Superior temporal gyrus (tissue), 1 donor: ENCODE results near the gene C9.
"Not testable (repeated sequence)": the region's sequence is repeated elsewhere in the genome, so short reads cannot be mapped to it uniquely, and the experiment has no call there.

Experiments used
- DNase-seq: peaks from one replicate; pipeline ENCODE4 v3.0.0-alpha.2; 2016; ENCODE audit errors: extremely low spot score

The C9 gene

DNA sequence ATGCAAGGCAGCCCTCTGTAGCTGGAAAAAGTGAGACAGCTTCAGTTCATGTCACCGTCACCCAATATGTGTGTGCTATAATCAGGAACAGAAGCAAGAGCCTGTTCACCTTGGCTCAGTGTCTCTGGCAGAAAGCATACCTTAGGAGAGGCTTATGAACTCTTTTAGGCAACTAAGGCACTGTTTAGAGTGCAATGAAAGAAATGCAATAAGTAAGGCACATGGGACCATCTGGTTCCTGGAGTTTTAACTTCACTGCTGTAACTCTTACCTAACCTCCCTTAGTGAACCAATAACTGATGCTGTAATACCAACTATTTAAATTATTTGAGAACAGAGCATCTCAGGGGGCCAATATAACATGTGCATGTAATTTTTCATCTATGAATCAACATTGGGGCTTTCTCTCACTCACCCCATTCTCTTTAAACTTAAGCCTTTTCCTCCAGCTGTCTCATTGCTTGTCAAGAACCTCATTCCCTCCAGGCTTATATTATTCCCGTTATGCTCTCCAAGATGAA, 32.4 kb downstream of the C9 start:
- no peak for DNase-seq

DNA sequence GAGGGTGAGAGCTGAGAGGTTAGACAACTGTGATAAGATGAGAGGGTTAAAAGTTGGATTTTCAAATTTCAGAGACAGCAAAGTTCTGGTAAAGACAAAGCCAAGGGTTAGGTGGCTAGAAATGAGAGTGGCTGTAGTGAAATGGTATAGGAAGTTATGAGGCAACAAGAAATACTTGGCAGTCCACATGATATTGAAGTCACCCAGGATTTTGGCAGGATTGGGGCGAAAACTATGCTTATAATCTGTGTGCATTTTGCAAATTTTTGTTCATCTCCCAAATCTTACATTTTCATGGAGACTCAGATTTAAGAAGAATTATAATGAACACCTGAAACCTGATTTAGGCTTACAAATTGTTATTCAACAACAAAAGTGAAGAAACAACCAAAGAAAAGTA, 35.6 kb downstream of the C9 start:
- no peak for DNase-seq

DNA sequence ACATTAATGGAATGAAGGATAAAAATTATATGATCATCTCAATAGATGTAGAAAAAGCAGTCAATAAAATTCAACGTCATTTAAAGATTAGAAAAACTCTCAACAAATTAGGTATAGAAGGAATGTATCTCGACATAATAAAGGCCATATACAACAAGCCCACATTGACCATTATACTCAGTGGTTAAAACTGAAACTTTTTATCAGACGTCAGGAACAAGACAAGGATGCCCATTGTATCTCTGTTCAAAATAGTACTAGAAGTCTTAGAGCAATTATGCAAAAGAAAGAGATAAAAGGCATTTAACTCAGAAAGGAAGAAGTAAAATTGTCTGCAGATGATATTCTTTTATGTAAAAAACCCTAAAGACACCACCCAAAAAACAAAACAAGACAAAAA, 40.8 kb downstream of the C9 start:
- no peak for DNase-seq

- no peak for DNase-seq
These were observed 44.9 kb downstream of the C9 start for GRCh38 chr5:39319395-39319794.

GRCh38 chr5:39316464-39316863, 47.8 kb downstream of the C9 start:
- DNase-seq = not testable (repeated sequence)

GRCh38 chr5:39315995-39316394, 48.3 kb downstream of the C9 start:
- DNase-seq = no peak

DNA sequence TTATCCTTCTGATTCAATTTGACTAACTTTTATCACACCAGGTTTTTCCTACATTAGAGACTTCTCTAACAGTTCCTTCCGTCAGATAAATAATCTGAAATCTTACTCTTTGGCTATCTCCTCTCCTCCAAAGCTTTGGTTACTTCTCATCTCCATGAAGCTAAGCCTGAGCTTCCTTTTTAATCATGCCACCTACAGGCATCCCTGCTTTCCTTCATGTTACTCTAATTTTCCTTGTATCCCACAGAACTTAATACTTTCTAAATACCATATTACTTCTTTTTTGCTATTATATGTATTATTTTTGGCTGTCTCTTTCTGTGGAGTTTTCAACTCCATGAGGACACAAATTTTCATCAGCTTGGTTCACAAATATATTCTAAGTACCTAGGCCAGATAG, 49.7 kb downstream of the C9 start:
- no peak for DNase-seq

DNA sequence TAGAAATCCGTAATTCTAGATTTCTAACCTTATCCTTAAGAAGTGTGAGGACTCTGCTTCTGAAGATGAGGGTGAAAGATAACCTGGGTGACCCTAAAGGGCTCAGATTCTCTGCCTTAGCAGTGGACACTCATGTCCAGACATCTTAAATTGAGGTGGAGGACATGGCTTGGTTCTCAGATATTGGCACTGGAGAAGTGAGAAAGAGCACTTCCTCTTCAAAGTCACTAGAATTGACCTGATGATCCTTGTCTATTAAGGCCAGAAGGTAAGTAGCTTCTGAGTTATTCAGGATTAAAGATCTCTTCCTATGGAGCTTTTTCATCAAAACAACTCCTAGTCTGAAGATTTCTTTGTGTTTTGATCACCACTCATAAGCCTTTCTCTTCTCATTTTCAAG, 54.8 kb downstream of the C9 start:
- DNase-seq = no peak

GRCh38 chr5:39302472-39302871, 61.8 kb downstream of the C9 start:
- no peak for DNase-seq

DNA sequence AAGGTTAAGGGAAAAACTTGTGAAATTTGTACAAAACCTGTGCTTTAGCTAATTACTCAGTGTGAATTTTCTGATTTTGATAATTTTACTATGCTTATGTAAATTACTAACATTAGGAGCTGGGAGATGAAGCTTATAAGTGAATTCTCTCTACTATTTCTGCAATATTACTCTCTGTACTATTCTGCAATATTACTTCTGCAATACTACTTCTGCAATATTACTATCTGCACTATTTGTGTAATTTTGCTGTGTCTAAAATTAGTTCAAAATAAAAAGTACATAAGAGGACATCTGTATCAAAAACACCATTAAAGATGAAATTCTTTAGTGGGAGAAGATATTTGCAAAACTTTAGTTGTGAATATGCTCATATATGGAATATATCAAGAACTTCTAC, 62.9 kb downstream of the C9 start:
- DNase-seq = no peak

GRCh38 chr5:39299962-39300361, 64.3 kb downstream of the C9 start:
- no peak for DNase-seq

DNA sequence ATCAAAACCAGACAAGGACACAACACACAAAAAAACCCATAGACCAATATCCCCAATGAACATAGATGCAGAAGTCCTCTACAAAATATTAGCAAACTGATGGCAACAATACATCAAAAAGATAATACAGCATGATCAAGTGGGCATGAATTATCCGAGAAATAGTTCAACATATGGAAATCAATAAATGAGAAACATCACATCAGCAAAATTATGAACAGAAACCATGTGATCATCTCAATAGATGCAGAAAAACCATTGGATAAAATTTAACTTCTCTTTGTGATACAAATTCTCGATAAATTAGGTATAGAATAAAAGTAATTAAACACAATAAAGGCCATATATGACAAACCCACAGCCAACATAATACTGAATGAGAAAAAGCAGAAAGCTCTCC, 69.6 kb downstream of the C9 start:
- DNase-seq = no peak

GRCh38 chr5:39284552-39284951, 79.7 kb downstream of the C9 start:
- no peak for DNase-seq

- peak; percentile 82 for DNase-seq
These were observed 81.0 kb downstream of the C9 start for GRCh38 chr5:39283231-39283818.

- no peak for DNase-seq
These were observed 81.7 kb downstream of the C9 start for GRCh38 chr5:39282561-39282960.

DNA sequence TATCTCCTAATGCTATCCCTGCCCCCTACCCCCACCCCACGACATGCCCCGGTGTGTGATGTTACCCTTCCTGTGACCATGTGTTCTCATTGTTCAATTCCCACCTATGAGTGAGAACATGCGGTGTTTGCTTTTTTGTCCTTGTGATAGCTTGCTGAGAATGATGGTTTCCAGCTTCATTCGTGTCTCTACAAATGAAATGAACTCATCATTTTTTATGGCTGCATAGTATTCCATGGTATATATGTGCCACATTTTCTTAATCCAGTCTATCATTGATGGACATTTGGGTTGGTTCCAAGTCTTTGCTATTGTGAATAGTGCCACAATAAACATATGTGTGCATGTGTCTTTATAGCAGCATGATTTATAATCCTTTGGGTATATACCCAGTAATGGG, 88.4 kb downstream of the C9 start:
- DNase-seq = not testable (repeated sequence)

GRCh38 chr5:39274398-39275085, 89.8 kb downstream of the C9 start:
- DNase-seq = no peak

DNA sequence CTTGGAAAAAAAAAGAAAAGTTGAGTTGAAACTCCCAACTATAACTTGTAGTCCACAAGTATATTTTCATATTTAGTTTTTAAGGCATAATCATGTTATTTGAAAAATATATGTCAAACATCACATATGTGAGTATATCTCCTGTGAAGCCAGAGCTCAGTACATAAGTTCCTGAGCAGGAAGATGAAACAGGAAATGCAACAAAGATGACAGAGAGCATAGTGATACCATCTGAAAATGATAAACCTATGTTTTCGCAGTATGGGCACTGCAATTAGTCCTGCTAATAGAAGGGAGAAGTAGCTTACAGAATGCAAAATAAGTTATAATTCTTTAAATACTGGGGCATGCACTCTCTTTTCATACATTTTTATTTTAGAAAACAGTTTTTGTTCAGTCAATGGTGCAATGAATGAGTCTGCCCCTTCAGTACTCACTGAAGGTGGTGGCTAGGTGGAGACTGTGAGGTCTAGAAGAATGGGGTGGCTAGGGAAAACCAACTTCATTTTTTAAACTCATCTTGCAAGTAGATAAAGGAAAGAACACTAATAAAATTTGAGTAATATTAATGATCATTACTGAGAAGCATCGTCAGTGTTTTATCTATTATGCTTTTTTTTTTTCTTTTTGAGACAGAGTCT, 90.9 kb downstream of the C9 start:
- no peak for DNase-seq

DNA sequence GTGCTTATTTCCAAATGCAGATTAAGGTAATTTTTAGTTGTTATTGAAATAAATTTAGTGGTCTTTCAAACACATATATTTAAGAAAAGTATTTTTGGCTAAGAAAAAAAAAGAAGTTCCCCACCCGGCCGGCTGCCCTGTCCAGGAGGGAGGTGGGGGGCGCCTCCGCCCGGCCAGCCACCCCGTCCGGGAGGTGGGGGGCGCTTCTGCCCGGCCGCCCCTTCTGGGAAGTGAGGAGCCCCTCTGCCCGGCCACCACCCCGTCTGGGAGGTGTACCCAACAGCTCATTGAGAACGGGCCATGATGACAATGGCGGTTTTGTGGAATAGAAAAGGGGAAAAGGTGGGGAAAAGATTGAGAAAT, 91.4 kb downstream of the C9 start:
- not testable (repeated sequence) for DNase-seq

GRCh38 chr5:39270225-39270848, 94.0 kb downstream of the C9 start:
- DNase-seq = no peak

- DNase-seq = no peak
These were observed 97.1 kb downstream of the C9 start for GRCh38 chr5:39267186-39267585.

GRCh38 chr5:39266442-39266841, 97.9 kb downstream of the C9 start:
- DNase-seq = no peak

- DNase-seq = no peak
These were observed 99.8 kb downstream of the C9 start for GRCh38 chr5:39264528-39264927.
